CD8-positive, alpha-beta memory T cell (primary cell): Measurements from ENCODE around the gene ITFG1. TPM values are rescaled to one million over a fixed set of nuclear protein-coding genes. Genes with fewer than 3 reads are reported as not detected.

Source experiments
- CTCF ChIA-PET: fragments of 350-600 bp; sonication (Branson Sonifier 250); formaldehyde crosslinking; loops from one replicate; lab custom pipeline; 2021; ENCODE audit warnings: antibody characterized with exemption; lab: Charles Lee
- POLR2A ChIA-PET: fragments of 350-600 bp; sonication (Branson Sonifier 250); formaldehyde crosslinking; loops from one replicate; lab custom pipeline; 2021; ENCODE audit warnings: antibody characterized with exemption; lab: Charles Lee
- DNase-seq, 5 donors: peaks; one replicate each; pipeline versions ENCODE4 v3.0.0 to v3.0.0-alpha.2; 2020 to 2022; ENCODE audit warnings: mixed read lengths in 1 of 5
- H3K27ac ChIP-seq: one replicate; pipeline ENCODE4 v1.7.0; 2013; ENCODE audit warnings: low read depth, mild to moderate bottlenecking, low read length, moderate library complexity
- H3K27me3 ChIP-seq: 2 replicates; pipeline ENCODE4 v1.7.0; 2013; ENCODE audit warnings: low read length, mild to moderate bottlenecking; ENCODE audit not compliant: insufficient read depth, poor library complexity, severe bottlenecking
- H3K36me3 ChIP-seq: 2 replicates; pipeline ENCODE4 v1.7.0; 2013; ENCODE audit warnings: mild to moderate bottlenecking, low read length, moderate library complexity; ENCODE audit not compliant: insufficient read depth
- H3K4me1 ChIP-seq: 2 replicates; pipeline ENCODE4 v1.7.0; 2013; ENCODE audit warnings: mild to moderate bottlenecking, low read length, moderate library complexity; ENCODE audit not compliant: insufficient read depth
- H3K4me3 ChIP-seq: 2 replicates; pipeline ENCODE4 v1.7.0; 2013; ENCODE audit warnings: mild to moderate bottlenecking, low read length
- H3K9me3 ChIP-seq: 2 replicates; pipeline ENCODE4 v1.7.0; 2013; ENCODE audit warnings: mild to moderate bottlenecking, low read length
- H3K27ac Mint-ChIP-seq, 8 donors: one replicate each; pipeline ENCODE4 v1.8.0; 2020 to 2021; ENCODE audit warnings: mixed read lengths in 8 of 8, mild to moderate bottlenecking in 6 of 8, inconsistent platforms in 3 of 8, moderate library complexity in 3 of 8
- H3K27me3 Mint-ChIP-seq, 2 donors: one replicate each; pipeline ENCODE4 v1.8.0; 2020 to 2021; ENCODE audit warnings: mixed read lengths in 2 of 2, mild to moderate bottlenecking in 1 of 2, moderate library complexity in 1 of 2
- H3K36me3 Mint-ChIP-seq, 3 donors: one replicate each; pipeline ENCODE4 v1.8.0; 2020 to 2021; ENCODE audit warnings: mixed read lengths in 3 of 3, inconsistent platforms in 1 of 3, mild to moderate bottlenecking in 1 of 3
- H3K4me1 Mint-ChIP-seq, 3 donors: one replicate each; pipeline ENCODE4 v1.8.0; 2020 to 2021; ENCODE audit warnings: mixed read lengths in 3 of 3, inconsistent platforms in 1 of 3, mild to moderate bottlenecking in 1 of 3
- H3K4me3 Mint-ChIP-seq, 7 donors: one replicate each; pipeline ENCODE4 v1.8.0; 2020 to 2021; ENCODE audit warnings: mixed read lengths in 7 of 7, mild to moderate bottlenecking in 6 of 7, moderate library complexity in 4 of 7, inconsistent platforms in 2 of 7
- H3K9me3 Mint-ChIP-seq, 5 donors: one replicate each; pipeline ENCODE4 v1.8.0; 2020 to 2022; ENCODE audit warnings: mixed read lengths in 5 of 5, mild to moderate bottlenecking in 3 of 5, moderate library complexity in 2 of 5, inconsistent platforms in 1 of 5
- polyA plus RNA-seq: library from polyadenylated mRNA; unstranded; fragments of 300-500 nt; fragmentation: Illumina TruSeq; gene quantifications from one replicate; pipeline ENCODE4 v1.2.3, GENCODE V29; 2021
- total RNA-seq, 2 experiments: library from RNA; stranded (reverse); gene quantifications; one replicate each; pipeline ENCODE4 v1.2.3, GENCODE V29; 2021

ITFG1 gene
- 10 to 100 TPM; 24.9 to 26.8 TPM for total RNA-seq
- polyA plus RNA-seq, result 24.5 TPM

GRCh38 chr16:47460711-47461597, at the start of gene ITFG1, which contains the start of gene PHKB:
Gene ITFG1 (minus strand): TSS chr16:47461063. CDS start chr16:47461045, 18 bp downstream.
Gene PHKB (plus strand): TSS chr16:47461331. CDS start chr16:47461351, 20 bp downstream.
- no peaks in the 10 kb centered on the region for H3K9me3 Mint-ChIP-seq
- DNase-seq, result peak; percentile 94 to 97 (median 95)
- peaks cover 6% of the 10 kb centered on the region for H3K36me3 ChIP-seq
- POLR2A ChIA-PET, result interaction anchor here (0.9 to 2.7 kb wide), 3 partner anchors 10 to 488 kb away, joined by 3 to 10 read pairs (median 3); partner anchors contain the start of gene DNAJA2
- peak within 1 kb of the TSS; percentile 95 to 99 (median 98) for H3K27ac Mint-ChIP-seq
- no peaks in the 10 kb centered on the region for H3K9me3 ChIP-seq
- peak within 1 kb of the TSS; percentile 88 for H3K4me3 ChIP-seq
- H3K36me3 Mint-ChIP-seq, result peaks cover 0 to 32% (median 13%) of the 10 kb centered on the region in 3 donors
- CTCF ChIA-PET, result interaction anchor here (0.8 to 1.8 kb wide), 6 partner anchors 14 to 703 kb away, joined by 3 to 5 read pairs (median 4); partner anchors contain the start of gene NETO2
- no peaks in the 10 kb centered on the region for H3K27me3 Mint-ChIP-seq
- peaks cover 64 to 80% (median 78%) of the 10 kb centered on the region in 3 donors for H3K4me1 Mint-ChIP-seq
- H3K4me1 ChIP-seq, result peaks cover 33% of the 10 kb centered on the region
- H3K27me3 ChIP-seq, result no peaks in the 10 kb centered on the region
- H3K27ac ChIP-seq, result peak within 1 kb of the TSS; percentile 93
- peak within 1 kb of the TSS; percentile 94 to 100 (median 97) for H3K4me3 Mint-ChIP-seq

DNA sequence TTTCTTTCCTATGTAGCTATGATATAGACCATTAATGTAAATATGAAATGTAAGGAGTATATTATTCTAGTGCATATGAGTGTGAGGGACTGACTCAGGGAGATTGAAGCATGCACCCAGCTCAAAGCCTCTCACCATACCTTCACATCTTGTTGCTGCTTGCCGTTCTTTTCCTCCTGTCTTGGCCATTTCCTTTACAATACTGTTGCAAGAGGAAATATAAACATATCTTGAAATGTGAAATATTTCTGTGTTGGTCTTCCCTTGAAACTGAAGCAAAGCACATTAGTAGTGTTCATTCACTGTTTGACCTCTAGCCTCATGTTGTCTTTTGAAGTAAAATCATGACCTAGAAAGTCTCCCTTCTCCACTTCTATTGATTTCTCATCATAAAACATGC, 46.8 kb upstream of the ITFG1 start:
- Mint-ChIP-seq H3K27ac (peak overlapping the region in 1 of 8 donors; percentile 75), H3K27me3 (peaks cover 0 to 1% of the 10 kb centered on the region in 2 donors), H3K4me1 (peaks cover 3 to 6% (median 3%) of the 10 kb centered on the region in 3 donors), H3K9me3 (no peaks in the 10 kb centered on the region), H3K36me3 (peaks cover 17 to 73% (median 39%) of the 10 kb centered on the region in 3 donors), H3K4me3 (no peak overlapping the region)
- Histone ChIP-seq H3K4me1 (no peaks in the 10 kb centered on the region), H3K27me3 (no peaks in the 10 kb centered on the region), H3K9me3 (no peaks in the 10 kb centered on the region), H3K27ac (no peak overlapping the region), H3K36me3 (peaks cover 12% of the 10 kb centered on the region), H3K4me3 (no peak overlapping the region)
- CTCF ChIA-PET, result no interaction called here
- no peak for DNase-seq
- POLR2A ChIA-PET, result no interaction called here

- Mint-ChIP-seq H3K36me3 (peaks cover 15 to 72% (median 37%) of the 10 kb centered on the region in 3 donors), H3K9me3 (no peaks in the 10 kb centered on the region), H3K27me3 (peaks cover 0 to 1% of the 10 kb centered on the region in 2 donors), H3K4me3 (no peak overlapping the region), H3K27ac (no peak overlapping the region), H3K4me1 (peaks cover 3 to 6% (median 3%) of the 10 kb centered on the region in 3 donors)
- Histone ChIP-seq H3K4me1 (no peaks in the 10 kb centered on the region), H3K9me3 (no peaks in the 10 kb centered on the region), H3K36me3 (peaks cover 17% of the 10 kb centered on the region), H3K4me3 (no peak overlapping the region), H3K27me3 (no peaks in the 10 kb centered on the region), H3K27ac (no peak overlapping the region)
- ChIA-PET CTCF (no interaction called here), POLR2A (no interaction called here)
- DNase-seq, result no peak
Measured at GRCh38 chr16:47506800-47507199, 45.9 kb upstream of the ITFG1 start.

DNA sequence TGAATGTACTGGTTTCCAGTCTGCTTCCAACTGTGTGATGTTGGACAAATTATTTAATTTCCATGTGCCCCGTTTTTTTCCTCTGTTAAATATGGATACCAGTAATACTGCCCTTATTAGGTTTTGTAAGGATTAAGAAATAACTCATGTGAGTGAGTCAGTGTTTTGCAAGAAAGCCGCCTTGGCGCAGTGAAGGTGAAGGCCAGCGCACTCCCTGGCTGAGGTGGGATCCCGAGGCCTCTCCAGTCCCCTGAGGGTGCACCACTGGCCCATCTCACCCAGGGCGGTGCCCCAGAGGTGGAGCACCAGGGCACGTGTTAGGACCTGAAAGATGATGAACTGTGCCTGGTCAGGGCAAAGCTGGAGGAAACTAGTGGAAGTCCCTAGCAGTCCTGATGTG, 43.7 kb upstream of the ITFG1 start:
- H3K27ac Mint-ChIP-seq, result no peak overlapping the region
- DNase-seq, result no peak
- peaks cover 0 to 1% of the 10 kb centered on the region in 2 donors for H3K27me3 Mint-ChIP-seq
- Histone ChIP-seq H3K9me3 (no peaks in the 10 kb centered on the region), H3K27ac (no peak overlapping the region), H3K36me3 (peaks cover 20% of the 10 kb centered on the region), H3K4me3 (no peak overlapping the region), H3K4me1 (no peaks in the 10 kb centered on the region), H3K27me3 (no peaks in the 10 kb centered on the region)
- peaks cover 3 to 6% (median 3%) of the 10 kb centered on the region in 3 donors for H3K4me1 Mint-ChIP-seq
- ChIA-PET POLR2A (no interaction called here), CTCF (no interaction called here)
- H3K4me3 Mint-ChIP-seq, result no peak overlapping the region
- H3K9me3 Mint-ChIP-seq, result no peaks in the 10 kb centered on the region
- peaks cover 21 to 73% (median 34%) of the 10 kb centered on the region in 3 donors for H3K36me3 Mint-ChIP-seq

DNA sequence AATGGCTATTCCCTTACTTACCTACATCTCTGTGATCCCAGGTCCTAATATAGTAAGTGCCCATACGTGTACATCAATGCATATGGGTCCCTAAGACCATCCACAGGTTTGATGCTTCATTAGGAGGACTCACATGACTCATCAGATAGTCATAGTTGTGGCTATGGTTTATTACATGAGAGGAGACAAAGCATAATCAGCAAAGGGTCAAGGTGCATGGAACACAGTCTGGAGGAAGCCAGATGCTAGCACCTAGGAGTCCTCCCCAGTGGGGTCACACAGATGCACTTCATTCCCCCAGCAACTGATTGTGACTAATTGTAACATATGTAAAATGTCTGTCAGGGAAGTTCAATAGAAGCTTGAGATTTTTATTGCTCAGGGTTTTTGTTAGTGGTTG, 43.1 kb upstream of the ITFG1 start:
- peaks cover 0 to 1% of the 10 kb centered on the region in 2 donors for H3K27me3 Mint-ChIP-seq
- ChIA-PET CTCF (no interaction called here), POLR2A (no interaction called here)
- no peak for DNase-seq
- H3K4me3 Mint-ChIP-seq, result no peak overlapping the region
- H3K27ac ChIP-seq, result no peak overlapping the region
- no peaks in the 10 kb centered on the region for H3K4me1 ChIP-seq
- H3K27ac Mint-ChIP-seq, result peak overlapping the region in 1 of 8 donors; percentile 3
- H3K4me3 ChIP-seq, result no peak overlapping the region
- no peaks in the 10 kb centered on the region for H3K9me3 Mint-ChIP-seq
- no peaks in the 10 kb centered on the region for H3K27me3 ChIP-seq
- H3K36me3 Mint-ChIP-seq, result peaks cover 27 to 74% (median 37%) of the 10 kb centered on the region in 3 donors
- no peaks in the 10 kb centered on the region for H3K9me3 ChIP-seq
- H3K36me3 ChIP-seq, result peaks cover 22% of the 10 kb centered on the region
- peaks cover 3 to 6% (median 3%) of the 10 kb centered on the region in 3 donors for H3K4me1 Mint-ChIP-seq

DNA sequence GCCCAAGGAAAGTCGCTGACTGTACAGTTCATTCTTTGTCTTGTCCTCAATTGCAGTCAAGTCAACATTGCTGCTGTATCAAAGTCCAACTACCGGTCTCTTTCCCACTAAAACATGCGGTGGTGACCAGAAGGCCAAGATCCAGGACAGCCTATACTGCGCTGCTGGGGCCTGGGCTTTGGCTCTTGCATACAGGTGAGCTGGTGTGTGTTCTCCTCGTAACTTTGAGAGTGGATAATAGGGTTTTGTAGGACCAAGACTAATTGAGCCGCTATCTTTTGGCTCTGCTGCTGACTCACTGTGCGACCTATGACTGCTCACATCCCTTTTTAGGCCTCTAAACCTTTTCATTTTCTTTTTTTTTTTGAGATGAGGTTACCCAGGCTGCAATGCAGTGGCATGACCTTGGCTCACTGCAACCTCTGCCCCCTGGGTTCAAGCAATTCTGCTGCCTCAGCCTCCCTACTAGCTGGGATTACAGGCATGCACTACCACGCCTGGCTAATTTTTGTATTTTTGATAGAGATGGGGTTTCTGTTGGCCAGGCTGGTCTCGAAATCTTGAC, 38.9 kb upstream of the ITFG1 start:
- no peak overlapping the region for H3K4me3 Mint-ChIP-seq
- ChIA-PET CTCF (no interaction called here), POLR2A (no interaction called here)
- peaks cover 23 to 73% (median 36%) of the 10 kb centered on the region in 3 donors for H3K36me3 Mint-ChIP-seq
- Histone ChIP-seq H3K4me1 (peaks cover 2% of the 10 kb centered on the region), H3K36me3 (peaks cover 20% of the 10 kb centered on the region), H3K9me3 (no peaks in the 10 kb centered on the region), H3K4me3 (no peak overlapping the region), H3K27ac (no peak overlapping the region), H3K27me3 (no peaks in the 10 kb centered on the region)
- H3K9me3 Mint-ChIP-seq, result no peaks in the 10 kb centered on the region
- H3K27ac Mint-ChIP-seq, result no peak overlapping the region
- H3K27me3 Mint-ChIP-seq, result no peaks in the 10 kb centered on the region
- no peak for DNase-seq
- H3K4me1 Mint-ChIP-seq, result peaks cover 0 to 12% (median 5%) of the 10 kb centered on the region in 3 donors

- H3K4me1 ChIP-seq, result peaks cover 7% of the 10 kb centered on the region
- Mint-ChIP-seq H3K27me3 (no peaks in the 10 kb centered on the region), H3K4me1 (peaks cover 0 to 14% (median 10%) of the 10 kb centered on the region in 3 donors), H3K27ac (peak overlapping the region in 1 of 8 donors; percentile 71), H3K36me3 (peaks cover 17 to 67% (median 32%) of the 10 kb centered on the region in 3 donors), H3K9me3 (no peaks in the 10 kb centered on the region), H3K4me3 (no peak overlapping the region)
- no peaks in the 10 kb centered on the region for H3K27me3 ChIP-seq
- POLR2A ChIA-PET, result no interaction called here
- H3K36me3 ChIP-seq, result peaks cover 20% of the 10 kb centered on the region
- H3K9me3 ChIP-seq, result no peaks in the 10 kb centered on the region
- CTCF ChIA-PET, result no interaction called here
- no peak overlapping the region for H3K4me3 ChIP-seq
- H3K27ac ChIP-seq, result no peak overlapping the region
- no peak for DNase-seq
Measured at GRCh38 chr16:47499080-47499699, 38.3 kb upstream of the ITFG1 start.
